UCSD-AML1 (cell line): ENCODE measurements around the gene SPATA46.
A peak's percentile ranks its signal among the peaks of the same experiment; 100 is the strongest.
"Not testable (repeated sequence)": the region's sequence is repeated elsewhere in the genome, so short reads cannot be mapped to it uniquely, and the experiment has no call there.

Experiments
- DNase-seq: peaks from one replicate; lab custom pipeline; 2025; ENCODE audit not compliant: unreplicated experiment; lab: John Stamatoyannopoulos, UW

SPATA46 gene, protein sequence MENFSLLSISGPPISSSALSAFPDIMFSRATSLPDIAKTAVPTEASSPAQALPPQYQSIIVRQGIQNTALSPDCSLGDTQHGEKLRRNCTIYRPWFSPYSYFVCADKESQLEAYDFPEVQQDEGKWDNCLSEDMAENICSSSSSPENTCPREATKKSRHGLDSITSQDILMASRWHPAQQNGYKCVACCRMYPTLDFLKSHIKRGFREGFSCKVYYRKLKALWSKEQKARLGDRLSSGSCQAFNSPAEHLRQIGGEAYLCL

DNA sequence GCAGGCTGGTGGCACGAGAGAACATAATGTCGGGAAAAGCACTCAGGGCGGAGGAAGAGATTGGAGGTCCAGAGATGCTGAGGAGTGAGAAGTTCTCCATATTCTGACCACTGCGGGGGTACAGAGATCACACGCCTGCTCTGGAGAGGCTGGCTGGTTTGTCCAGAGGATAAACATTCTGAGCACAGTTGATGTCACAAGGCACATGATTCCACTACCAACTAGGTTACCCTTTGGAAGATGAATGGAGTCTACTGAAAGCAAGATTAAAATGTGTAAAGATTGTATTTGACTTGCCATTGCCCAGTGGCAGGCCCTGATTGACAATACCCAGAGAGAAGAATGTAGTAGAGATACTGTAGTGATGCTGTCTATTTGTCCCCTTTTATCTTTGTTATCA lies at the start of gene SPATA46:
Gene SPATA46 (minus strand): TSS at position 164 of the 400 bp plus-strand sequence. CDS start 64 bp downstream, at position 100.
- DNase-seq: no peak

DNA sequence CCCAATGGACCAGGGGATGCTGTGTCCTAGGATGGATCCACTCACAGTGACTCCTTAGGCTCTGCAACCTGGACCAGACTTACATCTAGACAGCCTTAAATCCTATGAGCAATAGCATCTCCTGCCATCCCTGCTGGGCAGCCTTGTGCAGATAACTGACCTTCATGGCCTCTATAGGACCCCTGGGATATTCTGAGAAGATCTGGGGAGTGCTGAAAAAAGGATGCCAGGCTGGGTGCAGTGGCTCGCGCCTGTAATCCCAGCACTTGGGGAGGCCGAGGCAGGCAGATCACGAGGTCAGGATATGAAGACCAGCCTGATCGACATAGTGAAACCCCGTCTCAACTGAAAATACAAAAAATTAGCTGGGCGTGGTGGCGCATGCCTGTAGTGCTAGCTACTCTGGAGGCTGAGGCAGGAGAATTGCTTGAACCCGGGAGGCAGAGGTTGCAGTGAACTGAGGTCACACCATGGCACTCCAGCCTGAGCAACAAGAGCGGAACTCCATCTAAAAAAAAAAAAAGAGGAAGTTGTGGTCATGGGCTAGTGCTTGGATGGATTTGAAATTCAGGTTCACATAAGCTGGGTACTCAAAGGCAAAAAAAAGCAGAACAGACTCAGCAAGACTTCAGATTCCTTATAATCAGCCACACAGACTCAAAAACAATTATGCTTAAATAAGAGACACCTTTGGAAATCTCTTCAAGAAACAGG lies 46.2 kb upstream of the SPATA46 start:
- DNase-seq: peak; percentile 16

DNA sequence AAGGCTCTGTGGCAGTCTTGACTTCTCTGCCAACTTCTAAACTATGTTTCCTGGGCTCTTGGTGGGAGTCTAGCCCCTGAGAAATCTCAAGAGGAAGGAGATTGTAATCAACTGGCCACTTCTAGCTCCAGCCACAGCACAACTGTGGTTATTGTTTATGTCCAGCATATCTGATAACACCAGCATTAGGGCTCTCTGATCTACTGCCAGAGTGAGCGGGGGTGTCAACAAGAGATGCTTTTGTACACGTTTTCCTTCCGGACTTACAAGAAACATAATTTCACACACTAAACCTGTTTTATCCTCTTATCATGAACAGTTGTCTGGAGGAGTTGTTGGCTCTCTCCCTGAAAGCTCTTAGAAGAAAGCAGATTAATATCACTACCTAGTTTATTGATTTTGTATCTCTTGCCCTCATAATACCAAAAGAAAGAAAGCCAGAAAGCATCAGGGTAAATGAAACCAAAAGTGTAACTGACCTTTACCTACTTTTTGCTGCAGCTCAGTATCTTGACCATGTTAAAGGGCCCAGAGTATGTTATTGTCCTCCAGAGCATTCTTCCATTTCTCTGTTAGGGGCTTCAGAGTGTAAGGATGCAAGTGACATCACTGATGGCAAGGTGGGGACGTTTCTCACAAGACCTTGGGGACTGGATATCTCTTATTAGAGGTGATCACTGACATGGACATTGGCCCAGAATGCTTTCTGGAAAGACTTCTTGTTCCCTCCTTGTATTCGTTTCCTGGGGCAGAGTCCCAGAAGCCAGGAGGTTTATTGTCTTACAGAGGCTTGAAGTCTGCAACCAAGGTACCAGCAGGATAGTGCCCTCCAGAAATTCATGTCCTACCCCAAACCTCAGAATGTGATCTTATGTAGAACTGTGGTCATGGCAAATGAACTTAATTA lies 44.9 kb upstream of the SPATA46 start:
- no peak for DNase-seq

DNA sequence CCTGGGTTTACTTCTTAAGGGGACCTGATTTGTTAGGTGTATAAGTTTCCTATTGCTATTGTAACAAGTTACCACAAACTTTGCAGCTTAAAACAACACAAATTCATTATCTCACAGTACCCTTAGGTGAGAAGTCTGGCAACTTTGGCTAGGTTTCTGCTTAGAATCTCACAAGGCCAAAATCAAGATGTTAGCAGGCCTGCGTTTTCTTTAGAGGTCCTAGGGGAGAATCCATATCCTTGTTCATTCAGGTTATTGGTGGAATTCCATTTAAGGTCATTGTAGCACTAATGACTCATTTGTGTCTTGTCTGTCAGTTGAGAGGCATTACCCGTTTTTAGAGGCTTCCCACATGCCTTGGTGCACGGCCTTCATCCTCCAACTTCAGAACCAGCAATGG lies 43.5 kb upstream of the SPATA46 start:
- DNase-seq: no peak

DNA sequence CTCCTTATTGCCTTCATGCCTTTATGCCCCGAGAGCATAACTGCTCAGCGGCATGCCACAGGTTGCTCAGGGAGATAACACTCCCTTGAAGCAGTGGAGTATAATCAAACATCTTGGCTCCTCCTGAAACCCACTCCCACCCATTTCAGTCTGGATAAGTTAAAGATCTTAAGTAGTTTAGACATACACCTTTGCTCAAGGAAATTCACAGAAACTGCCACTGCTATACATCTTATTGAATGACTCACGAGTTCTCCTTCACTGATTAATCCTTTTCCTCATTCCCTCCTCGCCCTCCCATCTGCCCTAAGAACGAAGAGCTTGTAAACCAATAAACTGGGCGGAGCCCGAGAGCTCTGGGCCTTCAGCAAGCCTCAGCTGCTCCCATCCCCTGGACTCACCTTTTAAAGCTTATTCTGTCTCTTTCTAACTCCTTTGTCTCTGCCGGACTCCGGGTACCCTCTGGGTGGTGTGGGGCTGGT lies 42.8 kb upstream of the SPATA46 start:
- DNase-seq: not testable (repeated sequence)

DNA sequence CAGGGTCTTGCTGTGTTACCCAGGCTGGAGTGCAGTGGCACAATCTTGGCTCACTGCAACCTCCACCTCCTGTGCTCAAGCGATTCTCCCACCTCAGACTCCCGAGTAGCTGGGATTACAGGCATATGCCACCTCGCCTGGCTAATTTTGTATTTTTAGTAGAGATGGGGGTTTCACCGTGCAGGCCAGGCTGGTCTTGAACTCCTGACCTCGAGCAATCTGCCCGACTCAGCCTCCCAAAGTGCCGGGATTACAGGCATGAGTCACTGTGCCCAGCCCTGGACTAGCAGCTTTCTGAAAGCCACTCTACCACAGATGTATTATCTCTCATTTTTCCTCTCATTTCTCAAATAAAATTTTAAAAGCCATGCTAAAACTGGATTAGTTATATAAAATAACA lies 41.9 kb upstream of the SPATA46 start:
- not testable (repeated sequence) for DNase-seq

DNA sequence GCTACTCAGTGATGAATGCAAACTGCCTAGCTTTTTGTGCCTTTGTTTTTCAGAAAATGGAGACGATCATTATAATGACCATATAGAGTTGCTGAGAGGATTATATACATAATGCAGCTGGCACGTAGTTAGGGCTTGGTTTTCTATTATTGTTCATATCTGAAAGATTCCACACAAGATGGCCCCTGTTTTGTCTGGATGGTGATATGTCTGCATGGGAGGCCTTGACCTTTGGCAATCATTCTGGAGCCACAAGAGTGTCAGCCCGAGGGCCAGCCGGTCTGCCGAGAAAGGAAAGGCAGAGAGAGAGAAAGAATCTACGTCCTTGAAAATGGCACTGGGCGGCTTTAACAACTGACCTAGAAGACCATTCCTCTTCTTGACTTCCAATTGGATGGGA lies 41.0 kb upstream of the SPATA46 start:
- DNase-seq: no peak

DNA sequence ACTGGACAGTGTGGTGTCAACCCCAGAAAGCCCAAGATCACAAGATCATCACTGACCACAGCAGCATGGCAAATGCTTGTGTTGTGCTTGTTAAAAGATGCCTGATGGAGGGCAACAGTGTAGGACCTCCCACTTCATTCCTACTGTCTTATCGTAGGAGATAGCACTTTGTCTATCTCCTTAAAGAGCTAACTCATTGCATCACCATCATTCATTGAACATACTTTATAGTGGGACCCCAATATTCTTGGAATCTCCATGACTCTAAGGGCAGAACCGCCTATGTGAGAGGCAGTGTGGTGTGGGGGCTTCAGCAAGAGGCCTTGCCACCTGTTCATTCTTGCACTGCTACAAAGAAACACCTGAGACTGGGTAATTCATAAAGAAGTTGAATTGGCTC lies 40.3 kb upstream of the SPATA46 start:
- DNase-seq: no peak

DNA sequence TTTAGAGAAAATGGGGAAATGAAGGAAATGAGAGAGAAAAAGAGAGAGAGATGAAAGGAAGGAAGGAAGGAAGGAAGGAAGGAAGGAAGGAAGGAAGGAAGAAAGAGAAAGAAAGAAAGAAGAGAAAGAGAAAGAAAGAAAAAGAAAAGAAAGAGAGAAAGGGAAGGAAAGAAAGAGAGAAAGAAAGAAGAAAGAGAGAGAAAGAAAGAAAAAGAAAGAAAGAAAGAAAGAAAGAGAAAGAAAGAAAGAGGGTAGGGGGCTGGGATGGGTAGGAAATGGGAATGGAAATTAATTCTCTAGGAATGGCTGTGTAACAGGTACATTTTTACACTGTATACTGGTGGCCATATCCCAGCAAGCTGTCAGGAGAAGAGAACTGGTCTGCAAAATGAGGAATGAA lies 39.6 kb upstream of the SPATA46 start:
- no peak for DNase-seq

DNA sequence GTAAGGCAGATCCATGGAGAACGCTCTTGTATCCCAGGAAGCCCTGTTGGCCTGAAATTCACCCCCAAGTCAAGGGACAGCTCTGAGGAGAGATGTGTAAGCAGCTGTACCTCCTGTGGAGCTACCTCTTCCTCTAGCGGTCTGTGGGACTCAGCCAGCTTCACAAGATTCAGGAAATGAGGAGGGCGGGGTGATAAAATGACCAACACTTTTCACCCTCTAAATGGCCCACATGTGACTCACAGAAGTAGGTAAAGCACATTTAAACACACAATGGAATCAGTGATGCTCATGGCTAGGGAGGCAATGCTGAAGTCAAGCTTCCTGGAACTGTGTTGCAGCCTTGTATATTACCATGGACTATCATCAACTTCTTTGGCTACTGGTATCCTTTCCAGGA lies 35.3 kb upstream of the SPATA46 start, which contains the start of gene SH2D1B:
Gene SH2D1B (minus strand): TSS at position 135 of the 400 bp plus-strand sequence. CDS start 120 bp downstream, at position 15.
- no peak for DNase-seq

DNA sequence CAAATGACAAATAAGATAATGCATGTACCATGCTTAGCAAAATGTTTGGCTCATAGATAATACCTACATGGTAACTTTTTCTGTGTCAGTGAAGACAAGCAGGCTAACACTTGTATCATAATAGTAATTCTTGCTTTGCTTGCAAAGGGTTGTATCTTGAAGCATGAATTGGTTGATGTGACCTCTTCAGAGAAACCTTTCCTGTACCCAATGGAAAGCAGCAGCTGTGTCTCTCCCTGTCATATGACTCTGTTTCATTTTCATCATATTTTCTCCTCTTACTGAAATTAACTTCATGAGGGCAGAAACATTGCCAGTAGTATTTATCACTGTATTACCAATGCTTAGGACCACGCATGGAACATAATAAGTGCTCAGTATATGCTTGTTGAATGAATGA lies 30.9 kb upstream of the SPATA46 start:
- no peak for DNase-seq

DNA sequence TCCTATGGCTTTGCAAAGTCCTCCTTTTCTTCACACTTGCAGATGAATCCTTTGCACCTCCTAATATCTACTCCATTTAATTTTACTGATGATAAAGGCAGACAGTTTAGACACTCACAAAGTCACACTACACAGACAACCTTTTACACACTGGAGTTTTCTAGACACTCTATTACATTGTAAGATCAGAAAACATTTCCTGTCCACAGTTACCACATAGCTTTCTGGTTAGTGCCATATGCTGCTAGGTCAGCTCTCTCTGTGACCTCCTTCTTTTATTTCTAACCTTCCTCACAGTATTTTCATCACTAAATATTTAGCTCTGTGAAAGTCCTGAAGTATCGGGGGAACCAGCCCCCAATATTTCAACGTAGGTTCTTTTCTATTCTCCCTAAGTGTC lies 30.2 kb upstream of the SPATA46 start:
- no peak for DNase-seq

DNA sequence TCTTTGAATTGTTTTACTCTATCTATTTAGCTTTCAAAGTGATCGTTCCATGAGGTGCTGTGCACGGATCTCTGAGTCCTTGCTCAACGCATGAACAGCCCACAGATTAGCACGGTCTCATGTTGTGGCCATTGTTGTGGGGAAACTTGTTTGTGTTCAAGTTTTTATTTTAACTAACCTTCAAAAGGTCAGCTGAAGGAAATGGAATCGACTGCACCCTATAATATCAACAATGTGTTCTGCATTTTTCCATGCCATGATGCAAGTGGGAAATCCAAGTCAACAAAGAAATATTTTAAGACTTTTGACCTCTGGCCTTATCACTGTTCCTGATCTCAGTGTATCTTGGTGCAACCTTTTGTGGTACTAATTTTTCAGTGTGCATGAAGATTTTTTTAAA lies 29.1 kb upstream of the SPATA46 start:
- no peak for DNase-seq

DNA sequence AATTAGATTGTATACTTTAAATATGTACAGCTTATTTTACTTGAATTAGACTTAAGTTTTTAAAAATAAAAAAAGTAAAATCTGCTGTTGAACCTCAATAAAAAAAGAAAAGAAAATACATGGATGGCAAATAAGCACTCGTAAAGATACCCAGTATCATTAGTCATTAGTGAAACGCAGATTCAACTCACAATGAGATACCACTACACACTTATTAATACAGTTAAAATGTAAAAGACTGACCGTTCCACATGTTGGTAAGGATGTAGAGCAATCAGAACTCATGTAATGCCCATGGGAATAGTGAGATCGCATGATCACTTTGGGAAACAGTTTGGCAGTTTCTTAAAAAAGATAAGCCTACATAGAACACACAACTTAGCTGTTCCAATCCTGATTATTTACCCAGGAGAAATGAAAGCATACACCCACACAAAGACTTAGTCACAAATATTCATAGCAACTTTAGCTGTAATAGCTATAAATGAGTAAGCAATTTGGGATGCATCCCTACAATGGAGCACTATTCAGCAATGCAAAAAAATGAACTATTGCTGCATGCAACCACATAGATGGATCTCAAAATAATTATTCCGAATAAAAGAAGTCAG lies 28.0 kb upstream of the SPATA46 start:
- DNase-seq: no peak

DNA sequence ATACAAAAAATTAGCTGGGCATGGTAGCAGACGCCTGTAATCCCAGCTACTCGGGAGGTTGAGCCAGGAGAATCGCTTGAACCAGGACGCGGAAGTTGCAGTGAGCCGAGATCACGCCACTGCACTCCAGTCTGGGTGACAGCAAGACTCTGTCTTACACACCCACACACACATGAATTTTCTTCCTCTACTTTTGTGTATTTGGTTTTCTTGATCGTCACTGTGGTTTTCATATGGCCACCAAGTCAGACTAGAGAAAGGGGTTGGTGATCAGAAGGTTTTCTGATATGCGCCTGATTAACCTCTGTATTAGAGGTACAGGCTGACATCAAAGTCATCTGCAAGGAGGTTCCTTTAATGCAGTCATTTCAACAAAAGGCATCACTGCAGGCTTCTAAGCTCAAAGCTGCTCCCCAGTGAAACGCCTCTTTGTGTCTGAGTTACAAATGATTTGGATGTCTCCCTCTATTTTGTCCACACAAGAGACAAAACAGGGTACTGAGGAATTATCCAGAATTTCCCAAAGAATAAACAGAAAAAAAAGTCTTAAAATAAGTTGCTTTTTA lies 24.2 kb upstream of the SPATA46 start:
- DNase-seq: no peak

DNA sequence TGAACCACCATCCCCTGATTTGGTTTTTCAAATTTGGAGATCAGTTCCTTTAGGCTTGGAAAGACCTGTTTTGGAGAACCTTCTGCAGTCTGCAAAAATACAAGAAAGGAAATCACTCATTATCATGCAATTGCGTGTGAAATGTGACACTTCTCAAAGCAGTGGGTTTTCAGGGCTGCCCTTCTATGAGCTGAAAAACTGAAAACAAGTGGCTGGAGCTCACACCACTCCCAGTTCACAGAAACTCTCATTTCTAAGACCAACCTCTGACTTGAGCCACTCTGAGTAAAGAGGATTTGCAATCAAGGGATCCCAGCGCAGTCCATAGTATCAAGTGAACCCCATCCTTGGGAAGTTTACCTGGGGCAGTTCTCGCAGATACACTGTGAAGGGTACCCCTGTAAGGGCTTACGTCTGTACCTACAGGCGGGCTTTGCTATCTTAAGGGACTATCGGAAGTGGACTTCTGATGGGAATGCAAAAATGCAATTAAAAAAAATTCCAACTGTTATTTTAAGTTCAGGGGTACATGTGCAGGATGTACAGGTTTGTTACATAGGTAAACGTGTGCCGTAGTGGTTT lies 22.4 kb upstream of the SPATA46 start:
- no peak for DNase-seq

DNA sequence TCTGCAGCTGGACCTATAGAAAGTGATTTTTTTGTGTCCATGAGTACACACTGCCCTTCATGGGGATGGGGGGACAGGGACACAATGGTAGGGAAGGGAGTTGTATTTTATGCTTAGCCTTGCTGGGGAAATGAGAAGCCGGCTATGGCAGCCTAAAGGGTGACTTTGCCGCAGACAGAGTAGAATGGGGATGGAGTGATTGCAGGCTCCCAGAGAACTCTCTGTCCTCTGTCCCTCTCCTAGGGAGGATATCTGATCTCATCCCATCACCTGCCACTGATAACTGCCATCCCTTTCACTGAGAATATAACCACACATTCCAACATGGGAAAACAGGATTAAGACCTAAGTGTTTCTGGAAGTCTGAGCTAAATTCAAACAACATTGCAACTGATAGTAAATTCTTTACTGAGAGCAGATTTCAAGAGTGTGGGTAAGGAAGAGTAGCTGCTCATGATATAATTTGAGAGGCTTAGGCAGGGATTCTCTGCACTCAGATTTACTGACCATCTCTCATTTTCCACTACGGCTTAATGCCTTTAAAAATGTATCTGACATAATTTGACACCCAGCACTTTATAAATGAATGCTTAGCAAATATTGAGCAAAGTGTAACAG lies 21.4 kb upstream of the SPATA46 start:
- no peak for DNase-seq

DNA sequence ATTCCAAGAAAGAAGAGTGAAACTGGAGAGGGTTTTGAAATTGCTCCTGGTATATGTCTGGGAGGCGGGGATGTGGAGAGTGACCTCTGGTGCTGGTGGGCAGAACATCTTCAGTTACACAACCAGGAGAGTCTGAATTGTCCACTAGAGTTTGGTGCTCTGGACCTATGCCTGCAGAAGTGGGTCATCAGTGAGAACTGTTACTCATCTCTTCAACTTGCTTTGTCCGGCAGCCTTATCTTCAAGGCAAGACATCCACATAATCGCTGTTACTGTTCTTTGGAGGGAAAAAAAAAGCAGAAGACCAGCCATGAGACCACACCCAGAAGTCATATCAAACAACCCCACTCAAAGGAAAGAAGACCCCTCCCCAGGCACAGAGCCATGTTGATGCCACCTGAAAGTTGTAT lies 20.4 kb upstream of the SPATA46 start:
- no peak for DNase-seq

DNA sequence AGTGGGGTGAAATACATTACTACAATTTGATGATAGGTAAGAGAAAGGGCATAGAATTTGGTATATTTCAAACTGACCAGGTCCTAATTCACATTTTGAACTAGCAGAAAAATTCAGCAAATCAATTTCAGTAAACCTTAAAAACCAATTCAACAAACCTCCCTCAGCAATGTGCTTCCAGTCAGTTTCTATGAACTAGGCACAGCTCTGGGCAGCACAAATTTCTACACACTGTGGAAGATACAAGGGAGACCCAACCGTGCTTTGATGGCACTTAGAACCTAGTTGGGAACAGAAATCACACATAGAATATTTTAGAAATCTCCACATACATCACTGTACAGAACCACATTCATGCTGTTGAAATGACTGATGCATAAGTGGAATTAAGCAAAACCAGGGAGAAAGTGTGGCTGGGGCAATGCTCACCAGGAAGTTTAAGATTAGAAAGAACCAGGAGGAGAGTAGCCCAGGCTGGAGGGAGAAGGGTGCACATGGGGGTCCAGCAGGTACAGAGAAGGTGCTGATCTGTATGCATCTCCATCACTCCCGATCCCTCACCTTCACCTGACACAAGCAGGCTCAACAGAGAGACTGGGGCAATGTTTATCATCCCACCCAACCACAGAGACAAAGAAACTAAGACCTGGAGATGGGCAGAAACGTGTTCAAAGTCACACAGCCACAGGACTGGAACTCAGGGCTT lies 19.7 kb upstream of the SPATA46 start:
- no peak for DNase-seq
